GM19328 (cell line): Measurements from ENCODE around the gene SLC4A2.

Source experiments
- ATAC-seq: cut with Tn5 transposase; IDR thresholded peaks from one replicate; pipeline ENCODE4 v1.9.1; 2021; ENCODE audit warnings: mild to moderate bottlenecking, moderate library complexity; ENCODE audit not compliant: unreplicated experiment

Gene SLC4A2

DNA sequence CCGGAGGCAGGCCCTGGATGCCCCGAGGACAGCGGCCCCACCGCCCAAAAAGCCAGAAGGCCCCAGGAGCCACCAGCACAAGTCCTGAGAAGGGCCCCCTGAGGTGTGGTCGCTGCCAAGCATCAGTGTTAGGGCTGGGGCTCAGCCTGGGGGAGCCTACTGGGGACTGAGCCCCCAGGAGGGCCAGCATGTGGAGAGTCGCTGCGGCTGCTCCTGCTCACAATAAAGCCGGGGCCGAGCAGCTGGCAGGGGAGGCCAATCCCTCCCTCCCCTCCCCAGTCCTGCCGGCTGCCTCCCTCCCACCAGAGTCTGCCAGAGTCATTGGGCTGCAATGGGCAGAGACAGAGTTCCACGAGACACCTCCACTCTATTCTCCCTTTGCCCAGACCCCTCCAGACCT, 14.1 kb upstream of the SLC4A2 start:
- no peak for ATAC-seq

DNA sequence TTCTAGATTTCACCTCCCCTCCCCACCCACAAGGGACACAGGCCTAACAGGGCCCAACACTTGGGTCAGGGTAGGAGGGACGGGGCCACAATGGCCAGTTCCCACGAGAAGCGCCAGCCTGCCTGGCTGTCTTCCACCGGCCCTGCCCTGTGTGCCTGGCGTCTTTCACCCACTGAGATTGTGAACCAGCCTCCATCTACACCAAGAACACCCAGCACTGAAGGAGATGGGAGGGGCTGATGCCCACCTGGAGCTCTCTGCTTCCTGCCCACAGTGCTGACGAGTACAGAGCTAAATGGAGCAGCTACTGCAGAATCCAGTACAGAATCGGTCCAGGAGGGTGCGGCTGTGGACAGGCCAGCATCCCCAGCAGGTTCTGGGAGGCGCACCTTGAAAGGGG, 13.4 kb upstream of the SLC4A2 start:
- no peak for ATAC-seq

DNA sequence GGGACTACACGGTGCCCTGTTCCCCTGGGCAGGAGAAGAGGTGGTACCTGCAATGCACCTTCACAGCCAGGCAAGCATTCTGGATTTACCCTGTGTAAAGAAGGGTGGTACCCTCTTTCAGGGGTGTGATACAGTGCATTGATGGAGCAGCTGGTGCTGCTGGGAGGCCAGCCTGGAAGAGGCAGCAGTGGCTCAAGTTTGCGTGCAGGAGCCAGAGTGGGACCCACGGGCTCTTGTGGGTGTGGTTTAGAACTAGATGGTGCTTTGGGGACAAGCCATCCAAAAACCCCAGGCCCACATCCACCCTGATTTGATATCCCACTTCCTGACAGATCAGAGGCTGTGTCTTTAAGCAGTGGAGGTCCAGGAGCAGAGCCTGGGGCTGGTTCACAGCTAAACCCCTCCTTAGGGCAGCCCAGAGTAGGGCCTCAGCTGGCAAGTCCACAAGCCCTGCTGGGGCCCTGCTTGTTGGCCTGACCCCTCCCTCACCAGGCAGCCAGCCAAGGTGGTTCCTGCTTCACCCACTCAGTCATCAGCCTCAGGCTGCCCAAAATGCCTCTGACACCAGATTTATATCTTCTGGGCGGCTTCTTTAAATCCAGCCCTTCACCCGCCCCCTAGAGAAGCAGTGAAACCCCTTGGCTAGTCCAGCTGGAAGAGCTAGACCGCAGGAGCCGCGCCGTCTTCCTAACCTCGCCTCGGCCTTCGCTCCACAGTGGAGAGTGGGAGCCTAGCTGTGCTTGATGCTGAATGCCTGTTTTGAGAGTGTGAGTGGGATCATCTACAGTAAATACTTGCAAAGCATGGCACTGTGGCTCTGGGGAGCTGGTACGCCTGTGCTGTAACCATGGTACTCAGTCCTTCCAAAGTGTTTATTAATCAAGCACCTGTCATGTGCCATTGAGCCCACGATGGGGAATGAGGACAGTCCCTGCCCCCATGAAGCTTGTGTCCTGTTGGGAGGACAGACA, 12.5 kb upstream of the SLC4A2 start:
- no peak for ATAC-seq

DNA sequence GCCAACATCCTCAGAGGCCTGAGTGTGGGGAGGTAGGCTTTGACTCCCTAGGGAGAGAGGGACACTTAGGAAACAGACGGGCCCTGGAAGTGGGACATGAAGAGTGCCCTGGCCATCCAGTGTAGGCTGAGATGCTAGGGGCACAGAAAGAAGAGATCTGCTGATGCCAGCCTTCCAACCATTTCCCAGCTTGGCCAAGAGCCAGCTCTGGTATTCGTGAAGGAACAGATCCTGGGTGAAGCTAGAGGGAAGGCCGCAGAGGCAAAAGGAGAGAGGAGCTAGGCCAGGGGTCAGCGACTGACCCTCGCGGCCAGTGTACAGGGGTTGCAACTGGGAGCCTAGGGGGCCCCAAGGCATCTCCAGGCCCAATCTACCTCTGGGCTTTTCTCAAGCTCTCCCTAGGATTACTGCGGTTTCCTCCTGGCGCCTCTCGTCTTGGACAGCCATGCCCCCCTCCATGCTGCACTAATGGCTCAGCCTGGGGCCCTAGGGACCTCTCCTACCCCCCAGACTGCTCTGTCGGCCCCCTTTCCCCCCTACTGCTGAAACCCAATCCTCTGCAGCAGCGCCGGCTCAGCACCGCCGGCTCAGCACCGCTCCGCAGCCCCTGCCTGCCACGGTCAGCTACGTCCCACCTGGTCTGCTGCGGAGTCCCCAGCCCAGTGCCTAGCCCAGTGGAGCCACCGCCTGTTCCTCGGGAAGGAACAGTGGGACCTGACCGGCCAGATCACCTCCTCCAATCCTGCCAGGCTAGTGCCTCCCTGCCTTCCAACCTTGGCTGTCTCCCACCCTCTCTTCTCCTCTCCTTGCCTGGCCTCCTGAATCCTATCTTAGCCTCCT, 11.2 kb upstream of the SLC4A2 start, which contains the start of gene ASIC3:
Gene ASIC3, plus strand, starts transcription at position 556 of the 840 bp plus-strand sequence. CDS start 355 bp downstream, outside the sequence.
- ATAC-seq, result no peak

DNA sequence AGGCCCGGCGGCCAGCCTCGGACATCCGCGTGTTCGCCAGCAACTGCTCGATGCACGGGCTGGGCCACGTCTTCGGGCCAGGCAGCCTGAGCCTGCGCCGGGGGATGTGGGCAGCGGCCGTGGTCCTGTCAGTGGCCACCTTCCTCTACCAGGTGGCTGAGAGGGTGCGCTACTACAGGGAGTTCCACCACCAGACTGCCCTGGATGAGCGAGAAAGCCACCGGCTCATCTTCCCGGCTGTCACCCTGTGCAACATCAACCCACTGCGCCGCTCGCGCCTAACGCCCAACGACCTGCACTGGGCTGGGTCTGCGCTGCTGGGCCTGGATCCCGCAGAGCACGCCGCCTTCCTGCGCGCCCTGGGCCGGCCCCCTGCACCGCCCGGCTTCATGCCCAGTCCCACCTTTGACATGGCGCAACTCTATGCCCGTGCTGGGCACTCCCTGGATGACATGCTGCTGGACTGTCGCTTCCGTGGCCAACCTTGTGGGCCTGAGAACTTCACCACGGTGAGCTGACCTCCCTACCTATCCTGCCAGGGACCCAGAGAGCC, 10.4 kb upstream of the SLC4A2 start:
- ATAC-seq, result no peak

DNA sequence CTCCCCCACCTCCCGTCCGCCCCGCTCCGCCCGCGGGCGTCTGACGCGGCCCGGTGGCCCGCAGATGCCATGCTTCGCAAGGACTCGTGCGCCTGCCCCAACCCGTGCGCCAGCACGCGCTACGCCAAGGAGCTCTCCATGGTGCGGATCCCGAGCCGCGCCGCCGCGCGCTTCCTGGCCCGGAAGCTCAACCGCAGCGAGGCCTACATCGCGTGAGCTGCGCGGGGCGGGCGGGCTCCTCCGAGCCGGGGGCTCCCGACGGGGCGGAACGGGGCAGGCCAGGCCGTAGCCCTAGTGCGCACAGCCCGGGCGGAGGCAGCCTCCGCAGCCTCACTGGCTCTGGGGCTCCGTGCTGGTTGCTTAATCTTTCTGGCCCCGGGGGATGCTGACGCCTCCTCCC, 8.3 kb upstream of the SLC4A2 start:
- no peak for ATAC-seq

DNA sequence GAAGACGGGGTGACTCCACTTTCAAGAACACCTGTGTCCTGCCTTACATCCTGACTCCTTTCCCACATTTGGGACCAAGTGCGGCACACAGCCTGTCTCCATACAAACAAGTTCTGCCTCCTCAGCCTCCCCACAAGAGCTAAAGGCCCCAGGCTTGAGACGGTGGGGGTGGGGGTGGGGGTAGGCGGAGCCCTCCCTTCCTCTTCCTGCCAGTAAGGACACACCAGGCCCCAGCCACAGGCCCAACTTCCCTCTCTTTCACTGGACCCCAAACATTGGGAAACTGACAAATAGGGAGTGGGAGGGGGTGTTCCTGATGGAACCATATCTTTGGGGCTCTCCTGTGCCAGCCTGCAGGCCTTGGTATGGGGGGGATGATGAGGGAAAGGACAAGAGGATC, 6.3 kb upstream of the SLC4A2 start:
- ATAC-seq, result no peak

DNA sequence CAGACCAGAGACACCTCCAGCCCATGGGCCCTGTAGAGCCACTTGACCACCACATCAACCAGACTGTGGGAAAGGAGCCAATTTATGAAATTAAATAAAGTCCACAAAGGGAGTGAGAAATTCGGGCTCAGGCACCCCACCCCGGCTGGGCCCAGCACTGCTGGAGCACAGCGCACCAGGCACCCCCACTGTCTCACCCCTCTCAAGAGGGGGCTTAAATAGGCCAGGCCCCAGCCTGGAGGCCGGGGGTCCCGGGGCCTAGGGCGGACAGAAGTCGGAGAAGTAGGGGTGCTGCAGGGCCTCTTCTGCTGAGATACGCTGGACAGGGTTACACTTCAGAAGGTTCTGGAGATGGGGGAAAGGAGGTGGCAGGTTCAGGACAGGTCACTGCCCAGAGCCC, 5.6 kb upstream of the SLC4A2 start:
- no peak for ATAC-seq

DNA sequence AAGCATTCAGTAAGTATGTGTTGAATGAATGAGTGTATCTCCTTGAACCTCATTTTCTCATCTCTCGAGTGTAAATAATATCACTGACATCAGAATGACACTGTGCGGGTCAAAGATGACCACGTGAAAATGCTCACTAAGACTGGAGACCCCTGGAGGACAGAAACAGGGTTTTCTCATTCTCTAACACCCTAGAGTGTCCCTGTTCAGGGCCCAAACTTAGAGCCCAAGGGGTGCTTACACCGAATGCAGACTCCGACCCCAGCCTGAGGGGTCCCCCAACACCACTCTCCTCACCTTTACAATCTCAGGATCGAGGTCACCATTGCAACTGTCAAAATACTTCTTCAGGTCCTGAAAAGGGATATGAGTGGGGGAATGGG, 3.1 kb upstream of the SLC4A2 start:
- ATAC-seq, result no peak

DNA sequence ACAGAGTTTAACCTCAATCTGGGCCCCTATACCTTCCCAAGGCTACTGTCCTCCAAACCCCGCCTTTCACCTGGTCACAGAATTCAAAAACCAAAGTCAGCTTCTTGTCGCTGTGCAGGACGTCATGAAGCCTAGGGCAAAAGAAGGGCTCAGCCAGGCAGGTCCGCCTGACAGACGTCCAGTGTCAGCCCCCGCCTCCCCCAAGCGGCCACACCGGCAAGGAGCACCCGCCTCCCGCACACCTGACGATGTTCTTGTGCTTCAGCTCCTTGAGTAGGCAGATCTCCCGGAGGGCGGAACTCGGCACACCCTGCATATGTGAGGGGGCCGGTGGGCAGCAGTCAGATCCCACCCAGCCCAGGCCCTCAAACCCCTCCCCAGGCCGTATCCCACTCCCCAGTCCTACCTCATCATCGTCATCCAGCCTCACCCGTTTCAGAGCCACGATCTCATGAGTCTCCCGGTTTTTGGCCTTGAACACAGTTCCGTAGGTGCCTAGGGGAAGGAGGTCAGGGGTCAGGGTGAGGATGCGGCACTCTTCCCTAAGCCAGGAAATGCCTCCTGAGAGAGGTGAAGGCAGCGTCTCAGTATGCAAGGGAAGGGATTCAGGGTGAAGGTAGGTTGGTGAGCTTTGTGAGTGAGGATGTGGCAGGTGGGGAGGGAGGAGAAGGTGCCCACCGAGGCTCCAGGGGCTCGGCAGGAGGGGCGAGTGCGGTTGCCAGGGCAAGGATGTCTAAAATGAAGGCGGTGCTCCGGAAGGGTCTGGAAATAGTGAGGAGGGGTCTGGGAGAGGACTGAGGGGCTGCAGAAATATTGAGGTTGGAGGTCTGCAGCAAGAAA, 2.5 kb upstream of the SLC4A2 start:
- ATAC-seq, result no peak

DNA sequence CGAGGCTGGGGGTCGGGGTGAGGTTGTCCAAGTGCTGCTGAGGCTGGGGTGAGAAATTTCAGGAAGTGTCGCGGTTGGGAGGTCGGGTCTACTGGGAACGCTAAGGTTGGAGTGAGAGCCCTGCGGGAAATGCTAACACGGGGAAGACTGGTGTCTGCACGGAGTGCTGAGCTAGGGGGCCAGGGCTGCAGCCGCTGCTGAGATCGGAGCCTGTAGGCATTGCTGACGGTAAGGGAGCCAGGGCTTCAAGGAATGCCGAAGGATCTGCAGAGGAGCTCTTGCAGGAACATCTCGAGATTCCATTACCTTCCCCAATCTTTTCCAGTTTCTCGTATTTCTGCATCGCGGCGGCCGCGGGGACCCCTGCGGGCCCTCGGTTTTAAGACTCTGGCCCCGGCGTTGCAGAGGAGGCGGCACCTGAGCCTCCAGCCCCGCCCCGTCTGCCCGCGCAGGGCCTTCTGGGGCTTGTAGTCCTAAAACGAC, 1.8 kb upstream of the SLC4A2 start, which contains the start of gene CDK5:
Gene CDK5, minus strand, starts transcription at position 392 of the 483 bp plus-strand sequence. Its CDS starts 49 bp downstream, at position 343.
- ATAC-seq, result peak; percentile 12

DNA sequence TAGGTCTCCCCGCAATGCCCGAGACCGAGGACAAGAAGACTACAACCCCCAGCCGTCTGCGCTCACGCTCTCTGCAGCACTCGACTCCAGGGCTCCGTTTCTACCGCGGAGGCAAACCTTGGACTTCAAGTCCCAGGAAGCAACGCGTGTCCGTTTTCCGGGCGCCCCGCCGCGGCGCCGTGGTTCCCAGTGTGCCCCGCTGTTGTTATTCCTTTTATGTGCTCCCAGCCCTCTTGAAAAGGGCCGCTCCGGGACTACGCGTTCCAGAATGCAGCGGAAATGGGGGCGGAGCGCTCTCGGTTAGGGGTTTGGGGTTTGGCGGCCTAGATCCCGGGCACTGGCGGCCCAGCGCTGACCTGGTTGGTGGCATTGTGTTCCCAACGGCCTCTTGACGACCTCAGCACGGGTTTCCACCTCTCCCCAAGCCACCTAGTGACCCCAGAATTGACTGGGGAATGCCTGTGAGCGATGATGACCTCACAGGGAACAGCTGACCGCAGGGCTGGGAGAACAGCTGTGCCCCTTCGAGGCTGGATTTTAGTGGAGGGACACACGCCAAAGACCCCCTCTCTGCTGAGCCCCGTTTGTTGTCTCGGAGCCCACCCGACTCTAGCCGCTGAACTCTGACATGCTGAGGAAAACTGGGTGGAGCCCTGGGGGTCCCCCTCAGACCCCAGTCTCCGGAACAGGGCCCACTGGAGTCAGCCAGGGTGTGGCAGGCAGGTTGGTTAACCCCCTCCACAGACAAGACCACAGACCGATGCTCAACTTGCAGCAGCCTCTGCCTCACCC, 1.2 kb upstream of the SLC4A2 start:
- peak; percentile 89 for ATAC-seq

DNA sequence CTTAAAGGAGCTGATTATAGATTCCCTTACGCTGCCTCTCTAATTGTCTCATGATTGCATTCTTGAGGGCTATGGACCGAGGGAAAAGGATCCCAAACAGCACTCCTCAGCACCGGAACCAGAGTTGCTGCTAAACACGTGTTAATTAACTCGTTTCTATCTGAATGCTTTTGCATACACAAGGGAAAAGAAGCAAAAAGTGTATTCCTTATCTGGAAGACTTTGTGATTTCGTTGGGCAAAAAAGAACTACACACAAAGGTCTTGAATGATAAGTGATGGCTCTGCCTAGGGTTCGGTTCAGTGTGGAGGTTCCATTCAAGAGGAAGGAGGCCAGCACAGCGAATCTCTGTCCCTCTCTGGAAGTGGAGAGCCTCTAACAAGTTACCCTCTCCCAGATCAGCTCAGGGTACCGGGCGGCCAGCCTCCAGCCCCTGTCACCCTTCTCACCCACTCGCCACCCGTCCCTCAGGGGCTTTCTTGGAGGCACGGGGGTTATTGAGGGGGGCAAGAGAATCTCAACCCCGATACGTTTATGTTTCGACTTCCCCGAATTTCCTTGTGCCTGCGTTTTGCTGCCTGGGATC, 515 bp upstream of the SLC4A2 start:
- ATAC-seq, result no peak

DNA sequence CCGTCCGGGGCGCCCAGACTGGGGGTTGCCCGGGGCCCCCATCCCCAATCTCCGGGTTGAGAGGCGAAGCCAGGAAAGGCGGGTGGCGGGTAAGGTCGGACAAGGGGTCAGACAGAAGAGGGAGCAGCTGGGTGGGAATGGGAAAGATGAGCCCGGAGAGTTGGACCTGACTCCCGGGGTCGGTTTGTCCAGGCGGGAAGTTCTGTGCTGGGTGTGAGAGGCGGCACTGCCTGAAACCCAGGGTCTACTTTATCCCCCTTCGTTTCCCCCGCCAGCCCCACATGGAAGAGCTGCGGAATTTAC, 675 bp downstream of the SLC4A2 start:
- no peak for ATAC-seq

DNA sequence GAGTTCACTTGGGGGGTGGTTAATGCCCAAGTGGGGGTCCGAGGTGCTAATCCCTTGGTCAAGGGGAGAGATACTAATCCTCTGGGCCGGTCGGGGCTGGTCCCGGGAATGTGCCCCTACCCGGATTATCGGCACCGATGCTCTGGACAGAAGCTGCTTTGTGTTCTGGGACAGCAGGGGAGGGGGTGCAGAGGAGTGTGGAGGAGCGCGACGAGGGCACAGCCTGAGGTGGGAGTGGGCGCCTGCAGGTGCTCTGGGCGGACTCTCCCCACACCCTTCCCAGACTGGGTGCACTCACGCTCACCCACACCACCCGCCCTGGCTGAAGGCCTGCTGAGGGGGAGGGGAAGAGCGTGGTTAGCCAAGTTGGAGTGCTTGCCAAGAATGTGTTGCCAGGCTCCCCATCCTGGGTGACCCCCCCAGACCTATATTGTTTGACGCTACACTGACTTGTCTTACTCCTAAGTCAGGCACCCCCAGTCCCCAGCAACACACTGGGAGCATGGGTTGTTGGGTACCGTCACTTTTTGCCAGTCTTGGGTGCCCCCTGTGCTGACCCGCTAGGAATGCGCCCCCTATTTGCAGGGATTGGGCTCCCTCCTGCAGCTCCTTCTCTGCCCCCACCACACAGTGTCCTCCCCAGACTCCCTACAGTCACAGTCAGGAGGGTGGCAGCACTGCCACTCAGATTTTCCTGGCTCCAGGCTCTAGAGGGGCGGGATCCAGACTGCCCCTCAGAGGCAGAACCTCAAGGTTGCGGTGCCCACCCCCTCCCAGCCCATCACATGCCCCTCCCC, 1.2 kb downstream of the SLC4A2 start:
- no peak for ATAC-seq

DNA sequence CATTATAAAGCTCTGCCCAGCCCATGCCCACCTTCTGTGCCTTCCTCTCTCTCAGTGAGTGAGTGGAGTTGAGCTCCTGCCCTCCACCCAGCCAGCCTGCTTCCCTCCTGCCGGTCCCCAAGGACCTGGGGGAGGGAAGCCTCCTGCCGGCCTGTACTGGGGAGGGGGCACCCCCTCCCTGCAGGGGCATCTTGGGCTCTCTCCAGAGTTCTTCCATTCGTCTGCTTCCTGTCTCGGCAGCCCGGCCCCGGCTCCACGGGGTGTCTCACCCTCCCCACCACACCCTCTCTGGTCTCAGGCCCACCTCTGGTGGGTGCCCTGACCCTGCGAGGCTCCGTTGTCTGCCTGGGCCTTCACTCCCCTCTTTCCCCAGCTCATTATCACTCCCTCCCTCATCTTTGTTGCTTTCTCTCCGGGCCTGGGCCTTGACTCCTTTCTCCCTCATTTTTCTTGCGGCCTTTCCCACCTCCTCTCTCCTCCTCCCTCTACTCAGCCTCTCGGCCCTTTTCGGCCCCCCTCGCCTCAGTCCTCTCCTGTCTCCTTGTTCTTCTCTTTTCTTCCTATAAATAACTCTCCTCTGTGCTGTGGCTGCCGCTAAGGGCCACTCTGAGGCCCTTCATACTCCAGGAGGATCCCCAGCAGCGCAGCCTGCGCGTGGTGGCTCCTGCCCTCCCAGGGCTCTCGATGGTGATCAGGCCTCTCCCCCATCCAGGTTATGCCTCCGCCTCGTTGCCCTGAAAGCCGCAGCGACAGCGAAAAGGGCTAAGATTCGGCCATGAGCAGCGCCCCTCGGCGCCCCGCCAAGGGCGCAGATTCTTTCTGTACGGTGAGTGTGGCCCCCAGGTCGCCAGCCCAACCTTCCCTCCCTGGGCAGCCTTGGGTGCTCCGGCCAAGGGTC, 2.1 kb downstream of the SLC4A2 start:
- ATAC-seq, result no peak

DNA sequence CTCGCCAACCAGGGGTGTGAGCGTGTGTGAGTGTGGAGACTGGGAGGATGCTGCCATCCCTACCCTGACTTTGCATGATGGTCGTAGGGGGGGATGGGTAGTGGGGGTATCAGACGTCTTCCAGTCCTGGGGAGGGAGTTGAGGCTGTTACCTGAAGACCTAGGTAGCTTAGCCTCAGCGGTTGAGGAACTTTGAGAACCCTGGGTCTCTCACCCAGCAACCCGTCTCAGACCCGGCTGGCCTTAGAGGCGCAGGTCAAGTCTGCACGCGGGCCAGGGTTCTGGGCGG, 2.7 kb downstream of the SLC4A2 start:
- no peak for ATAC-seq
